Tibial nerve (tissue), 4 donors: ENCODE measurements around the gene KLB.

Experiments used
- CTCF ChIP-seq, 5 experiments: fragments of 200-600 bp in 3 of 5; fragments of 450-650 bp in 2 of 5; sonication (generic) in 3 of 5; IDR thresholded peaks; one replicate each; pipeline ENCODE4 v1.5.1; 2016 to 2019; ENCODE audit warnings: antibody characterized with exemption in 5 of 5, mild to moderate bottlenecking in 3 of 5, moderate library complexity in 2 of 5
- EP300 ChIP-seq, 2 donors: sonication (generic); formaldehyde crosslinking; IDR thresholded peaks; one replicate each; pipeline ENCODE4 v1.6.1; 2017; ENCODE audit warnings: antibody characterized with exemption in 2 of 2, mild to moderate bottlenecking in 1 of 2
- POLR2A ChIP-seq, 2 donors: fragments of 450-650 bp; IDR thresholded peaks; one replicate each; pipeline ENCODE4 v1.6.1; 2017; ENCODE audit warnings: antibody characterized with exemption in 2 of 2, mild to moderate bottlenecking in 2 of 2, moderate library complexity in 2 of 2

GRCh38 chr4:39450618-39451017 lies 43.9 kb downstream of the KLB start:
- TF ChIP-seq CTCF (IDR thresholded peaks at IDR 0.05) (no peak), POLR2A (IDR thresholded peaks at IDR 0.05) (no peak), EP300 (IDR thresholded peaks at IDR 0.05) (no peak)
